Ovary (tissue), 9 donors: ENCODE results near the gene ARCN1. TPM values are rescaled to one million over a fixed set of nuclear protein-coding genes. Genes with fewer than 3 reads are reported as not detected.
"Not testable (repeated sequence)": the region's sequence is repeated elsewhere in the genome, so short reads cannot be mapped to it uniquely, and the experiment has no call there.

ENCODE experiments used
- DNase-seq, 5 donors: peaks; one replicate each; pipeline ENCODE4 v3.0.0-alpha.2; 2019 to 2020
- H3K27ac ChIP-seq, 2 donors: fragments of 200-600 bp; one replicate each; pipeline versions ENCODE4 v1.5.1 to v1.8.0; 2019 to 2022
- H3K27me3 ChIP-seq: fragments of 200-600 bp; one replicate; pipeline ENCODE4 v1.8.0; 2022
- H3K36me3 ChIP-seq: fragments of 200-600 bp; sonication (generic); one replicate; pipeline ENCODE4 v1.5.1; 2019
- H3K4me1 ChIP-seq: one replicate; pipeline ENCODE4 v1.8.1; 2013; ENCODE audit warnings: mild to moderate bottlenecking, moderate library complexity; ENCODE audit not compliant: insufficient read depth
- H3K4me3 ChIP-seq: fragments of 200-600 bp; sonication (generic); one replicate; pipeline ENCODE4 v1.5.1; 2017
- H3K9me3 ChIP-seq, 2 donors: fragments of 200-600 bp in 1 of 2; sonication (generic) in 1 of 2; one replicate each; pipeline versions ENCODE4 v1.5.1 to v1.8.1; 2013 to 2019; ENCODE audit warnings: mild to moderate bottlenecking in 1 of 2, moderate library complexity in 1 of 2
- CTCF ChIP-seq, 3 donors: fragments of 450-650 bp in 2 of 3; fragments of 200-600 bp in 1 of 3; IDR thresholded peaks; one replicate each; pipeline versions ENCODE4 v1.5.1 to v1.8.0; 2016 to 2022; ENCODE audit warnings: antibody characterized with exemption in 3 of 3, mild to moderate bottlenecking in 1 of 3
- EP300 ChIP-seq: sonication (generic); formaldehyde crosslinking; IDR thresholded peaks from one replicate; pipeline ENCODE4 v1.6.1; 2017; ENCODE audit warnings: antibody characterized with exemption
- POLR2A ChIP-seq: fragments of 450-650 bp; IDR thresholded peaks from one replicate; pipeline ENCODE4 v1.6.1; 2017; ENCODE audit warnings: antibody characterized with exemption, mild to moderate bottlenecking, moderate library complexity
- WGBS, 3 donors: extraction: QIAGEN DNeasy Blood & Tissue Kit in 1 of 3; methylation state at CpG; one replicate each; pipeline versions ENCODE4 v1.1.5 to v1.1.7; 2013 to 2017; 5-methylcytosine and 5-hydroxymethylcytosine counted together
- intact Hi-C, 4 donors: fragments of 100-400 bp; cut with DNase I; formaldehyde crosslinking; loops; one replicate each; pipeline versions ENCODE4 v1.11.0 to v1.15.1; 2022 to 2023
- polyA plus RNA-seq, 2 donors: library from polyadenylated mRNA; stranded (reverse); fragments of 200-250 nt in 1 of 2; fragments of 350-450 nt in 1 of 2; fragmentation: Illumina TruSeq in 1 of 2; extraction: RNeasy Lipid Tissue Mini Kit (QIAGEN cat#74804) in 1 of 2; gene quantifications; one replicate each; pipeline ENCODE4 v1.2.3, GENCODE V29; 2013 to 2014
- total RNA-seq, 7 donors: library from RNA; depleted of rRNA in 2 of 7; stranded (reverse); fragments of >200 nt in 2 of 7; fragmentation: NEBNext Ultra II Directional in 3 of 7; extraction: Animal tissue kit (Norgen Biotek cat#: 25700) in 3 of 7; gene quantifications; one replicate each; pipeline versions ENCODE4 v1.1.0 to v1.2.4, GENCODE V29; 2016 to 2023
- donor health status: DM: no; HTN: no; CAD: no; lungs with moderate emphysema.
- donor health status: DM: no; HTN: no; CAD: no.
- donor health status: Bipolar disorder and iron deficiency.
- donor health status: DM: yes; HTN: yes; CAD: no.
- donor health status: DM: no; HTN: no; CAD: no.
- donor health status: DM: yes; HTN: yes; CAD: no.

The ARCN1 gene
- total and polyA plus RNA-seq, 9 donors = 60.2 to 154 (median 125) TPM

DNA sequence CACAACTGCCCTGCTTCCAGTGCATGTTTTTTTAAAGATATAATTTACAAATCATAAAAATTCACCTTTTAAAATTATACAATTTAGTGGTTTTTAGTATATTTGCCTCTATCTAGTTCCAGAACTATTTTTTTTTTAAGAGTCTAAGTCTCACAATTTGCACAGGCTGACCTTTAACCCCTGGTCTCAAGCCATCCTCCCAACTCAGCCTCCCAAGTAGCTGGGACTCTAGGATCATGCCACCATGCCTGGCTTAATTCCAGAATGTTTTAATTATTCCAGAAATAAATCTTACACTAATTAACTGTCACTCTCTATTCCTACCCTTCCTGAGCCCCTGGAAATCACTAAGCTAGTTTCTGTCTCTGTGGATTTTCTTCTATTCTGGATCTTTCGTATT, 1.4 kb upstream of the ARCN1 start:
- intact Hi-C loops = no loop called here
- DNase-seq = no peak
- Histone ChIP-seq H3K9me3 (no peaks in the 10 kb centered on the region), H3K4me3 (no peak overlapping the region), H3K27me3 (no peaks in the 10 kb centered on the region), H3K27ac (no peak overlapping the region), H3K4me1 (no peaks in the 10 kb centered on the region), H3K36me3 (no peaks in the 10 kb centered on the region)
- WGBS, 3 donors = 97 to 98% (median 97%) methylated on average over 1 of the region's 1 CpG
- no peak for TF ChIP-seq POLR2A
- TF ChIP-seq CTCF (IDR thresholded peaks at IDR 0.05) = no peak
- TF ChIP-seq EP300 = no peak

GRCh38 chr11:118571701-118572060, 528 bp upstream of the ARCN1 start:
- H3K4me3 ChIP-seq = peak overlapping the region; percentile 99
- H3K27me3 ChIP-seq, H3K36me3 ChIP-seq, H3K4me1 ChIP-seq, H3K9me3 ChIP-seq, intact Hi-C loops: not testable (repeated sequence)
- 1 to 12% (median 1%) methylated on average over 15 of the region's 15 CpGs for WGBS, 3 donors
- DNase-seq = peak in 3 of 5 donors; percentile 45 to 56 (median 49)
- H3K27ac ChIP-seq = peak overlapping the region; percentile 94

- intact Hi-C loops = no loop called here
- DNase-seq = no peak
- Histone ChIP-seq H3K4me1 (peaks cover 8% of the 10 kb centered on the region), H3K27me3 (no peaks in the 10 kb centered on the region), H3K9me3 (no peaks in the 10 kb centered on the region), H3K36me3 (no peaks in the 10 kb centered on the region), H3K4me3 (peak overlapping the region; percentile 99), H3K27ac (peak overlapping the region; percentile 94)
- TF ChIP-seq POLR2A = no peak
- no peak for TF ChIP-seq CTCF (IDR thresholded peaks at IDR 0.05)
- TF ChIP-seq EP300 = no peak
- 1 to 3% (median 1%) methylated on average over 10 of the region's 10 CpGs for WGBS, 3 donors
Observed at GRCh38 chr11:118572981-118573550, 857 bp downstream of the ARCN1 start.

DNA sequence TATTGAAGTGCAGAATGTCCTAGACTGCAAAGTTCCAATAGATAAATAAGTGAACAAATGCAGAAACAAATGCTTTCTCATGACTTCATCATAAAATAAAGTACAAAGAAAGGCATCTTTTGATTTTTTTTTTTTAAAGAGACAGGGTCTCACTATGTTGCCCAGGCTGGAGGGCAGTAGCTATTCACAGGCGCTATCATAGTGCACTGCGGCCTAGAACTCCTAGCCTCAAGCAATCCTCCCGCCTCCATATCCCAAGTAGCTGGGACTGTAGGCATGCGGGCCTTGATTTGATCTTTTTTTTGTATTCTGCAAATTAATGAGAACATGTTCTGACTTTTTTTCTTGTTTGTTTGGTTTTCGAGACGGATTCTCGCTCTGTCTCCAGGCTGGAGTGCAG, 2.4 kb downstream of the ARCN1 start:
- TF ChIP-seq EP300 (no peak), POLR2A (no peak), CTCF (IDR thresholded peaks at IDR 0.05) (no peak)
- WGBS, 3 donors = 50 to 64% (median 56%) methylated on average over 7 of the region's 7 CpGs
- peaks cover 9% of the 10 kb centered on the region for H3K4me1 ChIP-seq
- H3K4me3 ChIP-seq = no peak overlapping the region
- no peaks in the 10 kb centered on the region for H3K9me3 ChIP-seq
- no peaks in the 10 kb centered on the region for H3K36me3 ChIP-seq
- DNase-seq = no peak
- intact Hi-C loops = loop anchor here in 1 of 4 donors (5.0 kb wide), 1 partner anchor 38 kb away; no protein-coding TSS in a partner anchor
- H3K27me3 ChIP-seq = no peaks in the 10 kb centered on the region
- H3K27ac ChIP-seq = no peak overlapping the region

DNA sequence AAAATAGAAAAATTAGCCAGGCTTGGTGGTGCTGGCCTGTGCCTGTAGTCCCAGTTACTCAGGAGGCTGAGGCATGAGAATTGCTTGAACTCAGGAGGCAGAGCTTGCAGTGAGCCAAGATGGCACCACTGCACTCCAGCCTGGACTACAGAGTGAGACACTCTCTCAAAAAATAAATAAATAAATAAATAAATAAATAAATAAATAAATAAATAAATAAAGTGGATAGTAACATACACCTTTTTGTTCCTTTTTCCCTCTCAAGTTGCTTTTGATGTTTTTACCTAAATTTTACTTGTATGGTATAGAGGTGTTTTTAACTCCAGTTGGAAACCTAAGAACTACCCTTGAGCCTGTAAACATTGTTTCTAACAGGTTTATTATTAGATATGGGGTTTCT, 5.8 kb downstream of the ARCN1 start:
- not testable (repeated sequence) for H3K36me3 ChIP-seq, DNase-seq, H3K27ac ChIP-seq, H3K27me3 ChIP-seq, H3K4me3 ChIP-seq, H3K9me3 ChIP-seq
- intact Hi-C loops = loop anchor here in 1 of 4 donors (5.0 kb wide), 1 partner anchor 34 kb away; no protein-coding TSS in a partner anchor
- peaks cover 10% of the 10 kb centered on the region for H3K4me1 ChIP-seq
